Measurements from ENCODE around the gene MMP7.
"Not testable (repeated sequence)": the region's sequence is repeated elsewhere in the genome, so short reads cannot be mapped to it uniquely, and the experiment has no call there.

MMP7 gene

DNA sequence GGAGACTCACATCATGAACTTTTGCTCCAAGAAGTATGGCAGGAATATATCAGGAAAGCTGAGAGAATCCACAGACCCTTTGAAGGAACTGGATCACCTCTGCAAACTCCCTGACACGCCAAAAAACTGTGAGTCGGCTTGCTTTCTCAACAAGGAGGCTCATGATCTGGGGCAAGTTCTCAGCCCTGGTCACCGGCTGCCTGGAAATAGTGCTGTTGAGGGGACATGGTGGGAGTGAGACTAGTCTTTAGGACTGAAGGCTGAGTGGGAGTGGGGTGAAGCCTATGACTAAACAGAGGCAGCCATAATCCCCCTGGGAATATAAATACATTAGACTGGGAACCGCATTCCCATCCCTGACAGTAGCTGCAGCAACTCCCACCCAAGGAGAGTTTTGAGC, 8.4 kb upstream of the MMP7 start:
- no peak for DNase-seq

- no peak for DNase-seq
Observed at GRCh38 chr11:102534261-102534872, 3.8 kb upstream of the MMP7 start.

- DNase-seq, result no peak
Observed at GRCh38 chr11:102528618-102529017, 1.9 kb downstream of the MMP7 start.

DNA sequence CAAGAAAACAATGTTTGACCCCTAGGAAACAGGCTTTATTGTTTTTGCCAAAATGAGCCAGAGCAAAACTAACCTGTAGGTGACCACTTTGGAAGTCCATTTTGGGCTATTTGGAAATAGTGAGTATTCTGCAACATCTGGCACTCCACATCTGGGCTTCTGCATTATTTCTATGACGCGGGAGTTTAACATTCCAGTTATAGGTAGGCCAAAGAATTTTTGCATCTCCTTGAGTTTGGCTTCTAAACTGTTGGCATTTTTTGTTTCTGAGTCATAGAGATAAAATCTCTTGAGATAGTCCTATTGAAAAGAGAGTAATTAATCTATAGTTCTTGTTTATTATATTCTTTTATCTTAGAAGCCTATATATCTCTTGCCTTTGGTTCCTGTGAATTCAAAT, 2.9 kb downstream of the MMP7 start:
- no peak for DNase-seq

- no peak for DNase-seq
Observed at GRCh38 chr11:102527041-102527440, 3.5 kb downstream of the MMP7 start.

DNA sequence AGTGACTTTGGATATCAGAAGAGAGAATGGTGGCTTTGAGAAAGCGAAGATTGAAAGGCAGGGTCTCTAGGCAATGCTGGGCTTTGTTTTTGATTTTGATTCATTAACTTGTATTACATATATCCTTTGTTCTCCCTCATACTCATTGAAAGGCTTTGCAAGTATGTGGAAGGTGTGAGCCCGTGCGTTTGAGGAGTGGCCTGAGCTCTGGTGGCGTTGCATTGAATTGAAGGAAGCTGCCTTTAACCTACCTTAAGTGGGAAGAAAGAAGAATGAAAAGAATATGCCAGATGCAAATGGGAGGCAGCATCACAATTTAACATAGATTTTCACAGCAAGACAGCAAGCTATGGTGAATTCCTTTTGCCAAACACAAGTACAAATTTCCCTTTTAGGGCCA, 6.7 kb downstream of the MMP7 start:
- no peak for DNase-seq

- DNase-seq, result no peak
Observed at GRCh38 chr11:102523189-102523570, 7.4 kb downstream of the MMP7 start.

- DNase-seq, result no peak
Observed at GRCh38 chr11:102522312-102523188, 8.0 kb downstream of the MMP7 start.

- DNase-seq, result no peak
Observed at GRCh38 chr11:102521121-102521520, 9.4 kb downstream of the MMP7 start.

GRCh38 chr11:102520514-102520913, 10.0 kb downstream of the MMP7 start:
- DNase-seq, result no peak

DNA sequence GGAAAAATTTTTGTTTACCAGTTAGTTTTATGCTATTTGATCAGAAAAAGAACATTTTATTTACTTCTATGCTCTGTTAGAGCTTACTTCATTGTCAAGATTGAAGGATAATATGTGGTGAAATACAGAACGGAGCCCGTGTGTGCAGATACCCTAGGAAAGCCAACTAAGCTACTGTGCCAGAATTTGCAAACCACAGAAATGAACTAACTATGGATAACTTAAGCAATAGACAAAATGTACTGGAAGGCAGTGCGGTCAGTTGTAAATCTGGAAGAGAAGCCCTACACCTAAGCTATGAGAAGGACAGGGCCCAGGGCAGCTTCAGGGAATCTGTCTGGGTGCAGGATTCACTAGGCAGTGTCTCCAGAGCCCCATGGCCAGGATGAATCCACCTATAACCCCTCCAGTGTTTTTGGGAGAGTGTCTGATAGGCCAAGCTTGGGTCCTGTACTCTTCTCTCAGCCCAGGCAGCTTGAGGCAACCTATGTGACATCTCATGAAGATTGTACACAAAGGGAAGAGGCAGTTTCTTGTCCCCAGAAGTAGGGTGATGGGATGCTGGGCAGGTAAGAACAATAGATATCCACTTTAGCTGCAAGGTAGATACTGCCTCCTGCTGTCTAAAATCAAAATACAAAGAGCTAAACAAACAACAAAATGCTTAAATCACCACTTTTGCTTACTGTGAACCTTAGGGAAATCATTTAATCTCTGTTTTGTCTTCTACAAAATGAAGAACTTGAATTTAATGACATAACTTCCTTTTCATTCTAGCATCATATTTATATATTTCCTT, 12.1 kb downstream of the MMP7 start:
- no peak for DNase-seq

- DNase-seq, result no peak
Observed at GRCh38 chr11:102517670-102518069, 12.9 kb downstream of the MMP7 start.

- DNase-seq, result no peak
Observed at GRCh38 chr11:102516179-102516578, 14.4 kb downstream of the MMP7 start.

- peak; percentile 25 for DNase-seq
Observed at GRCh38 chr11:102513869-102514268, 16.7 kb downstream of the MMP7 start.

DNA sequence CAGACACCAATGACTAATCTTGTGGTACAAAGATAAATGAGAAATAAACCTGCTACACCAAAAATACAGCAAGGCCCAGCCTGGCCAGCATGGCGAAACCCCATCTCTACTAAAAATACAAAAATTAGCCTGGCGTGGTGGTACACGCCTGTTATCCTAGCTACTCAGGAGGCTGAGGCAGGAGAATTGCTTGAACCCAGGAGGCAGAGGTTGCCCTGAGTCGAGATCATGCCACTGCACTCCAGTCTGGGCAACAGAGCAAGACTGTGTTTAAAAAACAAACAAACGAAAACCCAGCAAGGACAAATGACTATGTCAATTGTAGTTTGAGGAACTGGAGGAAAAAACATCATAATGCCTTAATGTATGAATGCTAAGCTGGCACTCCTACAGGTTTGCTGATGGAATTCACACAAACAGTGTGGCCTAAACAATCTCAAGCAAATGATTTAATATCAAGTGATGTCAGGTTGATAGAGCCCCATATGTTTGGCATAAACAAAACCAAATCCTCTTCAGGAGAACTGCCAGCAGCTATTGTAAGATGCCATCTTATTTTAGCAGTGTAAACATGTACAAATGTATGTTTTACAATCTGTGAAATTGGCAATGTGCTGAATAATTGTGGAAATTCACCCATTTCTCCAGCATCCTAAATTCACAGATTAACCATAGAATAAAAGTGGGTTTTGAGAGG, 20.0 kb downstream of the MMP7 start:
- DNase-seq, result no peak

- not testable (repeated sequence) for DNase-seq
Observed at GRCh38 chr11:102502831-102503230, 27.7 kb downstream of the MMP7 start.

GRCh38 chr11:102500829-102501228, 29.7 kb downstream of the MMP7 start:
- DNase-seq, result no peak

GRCh38 chr11:102499931-102500330, 30.6 kb downstream of the MMP7 start:
- no peak for DNase-seq

DNA sequence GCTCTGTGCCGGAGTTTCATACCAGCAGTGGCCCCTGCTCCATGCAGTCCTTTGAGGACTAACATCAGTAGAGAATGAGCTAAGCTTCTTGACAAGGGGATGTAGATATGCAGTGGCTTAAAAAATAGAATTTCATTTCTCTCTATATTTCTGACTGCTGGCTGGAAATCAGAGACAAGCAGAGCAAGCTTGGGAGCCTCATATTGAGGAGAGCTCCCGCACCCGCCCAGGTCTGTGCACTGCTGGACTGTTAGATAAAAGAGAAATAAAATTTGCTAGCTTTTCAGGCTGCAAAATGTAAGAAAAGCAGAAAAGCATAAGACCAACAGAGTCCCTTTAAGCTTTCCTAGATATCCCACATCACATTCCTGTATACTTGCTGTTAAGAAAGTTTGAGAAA, 31.4 kb downstream of the MMP7 start:
- no peak for DNase-seq

DNA sequence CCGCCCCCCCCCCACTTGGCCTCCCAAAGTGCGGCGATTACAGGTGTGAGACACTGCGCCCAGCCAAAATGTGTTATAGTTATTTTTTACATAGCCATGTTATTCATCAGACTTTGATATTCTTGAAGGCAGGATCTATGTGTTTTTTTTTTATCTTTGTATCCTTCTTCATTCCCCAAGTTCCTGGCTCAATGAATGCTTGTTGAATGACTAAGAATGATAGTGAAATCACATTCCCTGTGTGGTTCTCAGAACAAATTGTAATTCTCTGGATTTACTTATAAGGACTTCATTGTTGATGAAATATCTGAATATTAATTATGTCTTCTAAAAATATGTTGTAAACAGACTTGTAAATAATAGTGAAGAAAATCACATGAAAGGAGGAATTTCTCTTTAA, 33.5 kb downstream of the MMP7 start:
- no peak for DNase-seq

DNA sequence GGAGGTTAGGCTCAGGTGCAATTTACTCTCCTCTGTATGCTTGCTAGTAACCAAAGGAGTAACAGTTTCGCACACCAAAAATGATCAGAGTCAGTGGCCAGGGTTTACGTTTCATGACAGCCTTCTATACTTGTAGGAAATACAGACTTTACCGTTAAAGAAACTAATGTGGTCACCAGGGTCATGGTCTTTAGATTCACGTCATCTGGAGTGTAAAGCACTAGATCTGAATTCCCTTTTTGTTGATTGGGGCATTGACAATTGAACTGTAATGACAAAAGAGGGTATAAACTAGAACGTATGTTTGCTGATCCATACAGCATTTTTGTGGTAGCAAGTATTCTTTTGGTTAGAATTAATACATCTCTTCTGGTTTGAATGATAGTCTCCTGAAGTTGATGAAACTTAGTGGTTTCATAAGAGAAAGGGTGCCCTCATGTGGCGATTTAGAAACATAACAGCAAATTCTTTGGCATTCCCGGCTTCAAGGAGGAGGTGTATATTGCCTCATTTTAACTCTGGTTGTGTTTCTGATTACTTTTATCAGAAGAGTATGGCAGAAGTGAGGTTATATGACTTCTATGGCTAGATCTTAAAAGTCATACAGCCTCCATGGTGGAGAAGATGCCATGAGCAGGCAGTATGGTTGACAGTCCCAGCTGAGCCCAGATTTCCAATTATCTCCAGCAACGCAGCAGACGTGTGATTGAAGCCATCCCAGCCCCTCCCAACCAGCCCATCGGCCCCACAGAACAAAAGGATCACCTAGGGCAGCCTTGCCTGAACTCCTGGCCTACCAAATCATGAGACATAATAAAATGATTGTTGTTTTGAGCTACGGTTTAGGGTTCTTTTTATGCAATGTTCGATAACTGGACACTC, 35.1 kb downstream of the MMP7 start:
- DNase-seq, result peak; percentile 88

DNA sequence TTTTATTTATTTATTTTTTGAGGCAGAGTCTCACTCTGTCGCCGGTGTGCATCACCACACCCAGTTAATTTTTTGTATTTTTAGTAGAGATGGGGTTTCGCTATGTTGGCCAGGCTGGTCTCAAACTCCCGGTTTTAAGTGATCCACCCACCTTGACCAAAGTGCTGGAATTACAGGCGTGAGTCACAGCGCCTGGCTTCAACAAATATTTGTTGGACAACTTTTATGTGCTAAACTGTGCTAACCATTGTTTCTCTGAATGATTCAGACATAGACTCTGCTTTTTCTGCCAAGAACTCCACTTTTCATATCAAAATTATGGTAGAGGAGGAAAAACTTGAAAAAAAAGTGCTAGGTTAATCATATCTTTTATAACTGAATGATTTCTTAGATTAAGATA, 36.3 kb downstream of the MMP7 start:
- DNase-seq, result no peak

Data from NCI-H1105 treated with DMSO at 0.1 percent for 48 hours (cell line).